Karpas-422 (cell line): Measurements from ENCODE around the gene ITGB6. TPM values are rescaled to one million over a fixed set of nuclear protein-coding genes. Genes with fewer than 3 reads are reported as not detected.

Source experiments
- DNase-seq: peaks from one replicate; pipeline ENCODE4 v3.0.0-alpha.2; 2015
- H2AFZ ChIP-seq: fragments of 200-600 bp; sonication (generic); 2 replicates; pipeline ENCODE4 v1.6.1; 2014; ENCODE audit warnings: antibody characterized with exemption, low read length, mixed read lengths
- H3K27ac ChIP-seq: fragments of 200-600 bp; sonication (generic); 2 replicates; pipeline ENCODE4 v1.5.1; 2014; ENCODE audit warnings: mild to moderate bottlenecking, low read length, moderate library complexity
- H3K27me3 ChIP-seq: fragments of 200-600 bp; sonication (generic); 2 replicates; pipeline ENCODE4 v1.6.1; 2014; ENCODE audit warnings: low read length, mixed read lengths
- H3K36me3 ChIP-seq: fragments of 200-600 bp; sonication (generic); 2 replicates; pipeline ENCODE4 v1.6.1; 2014; ENCODE audit warnings: low read length, mixed read lengths; ENCODE audit not compliant: insufficient read depth
- H3K4me1 ChIP-seq: fragments of 200-600 bp; sonication (generic); 2 replicates; pipeline ENCODE4 v1.6.1; 2014; ENCODE audit warnings: mild to moderate bottlenecking, low read length, mixed read lengths
- H3K4me2 ChIP-seq: fragments of 200-600 bp; sonication (generic); 2 replicates; pipeline ENCODE4 v1.6.1; 2014; ENCODE audit warnings: low read length, low read depth, mild to moderate bottlenecking; ENCODE audit not compliant: poor library complexity, severe bottlenecking
- H3K4me3 ChIP-seq: fragments of 200-600 bp; sonication (generic); 2 replicates; pipeline ENCODE4 v1.5.1; 2014; ENCODE audit warnings: mild to moderate bottlenecking, antibody characterized with exemption, low read length, mixed read lengths
- H3K79me2 ChIP-seq: fragments of 200-600 bp; sonication (generic); 2 replicates; pipeline ENCODE4 v1.6.1; 2014; ENCODE audit warnings: mild to moderate bottlenecking, low read length, mixed read lengths
- H3K9ac ChIP-seq: fragments of 200-600 bp; sonication (generic); 2 replicates; pipeline ENCODE4 v1.6.0; 2014; ENCODE audit warnings: low read length
- H3K9me2 ChIP-seq: fragments of 200-600 bp; sonication (generic), shearing (Covaris generic); replicated peaks from 2 replicates; pipeline ENCODE4 v1.6.0; 2014; ENCODE audit warnings: mild to moderate bottlenecking, low read length, moderate library complexity; ENCODE audit not compliant: insufficient read depth
- H3K9me3 ChIP-seq: fragments of 300-700, 200-600 bp; sonication (generic); 2 replicates; pipeline ENCODE4 v1.6.1; 2014; ENCODE audit warnings: low read length, mixed read lengths
- H4K20me1 ChIP-seq: fragments of 200-600 bp; sonication (generic); 2 replicates; pipeline ENCODE4 v1.6.1; 2014; ENCODE audit warnings: mild to moderate bottlenecking, antibody characterized with exemption, low read length, low read depth; ENCODE audit not compliant: insufficient read depth
- total RNA-seq: library from RNA; depleted of rRNA; stranded (reverse); fragments of >200 nt; shearing (Covaris generic); gene quantifications from 2 replicates; pipeline ENCODE4 v1.2.3, GENCODE V29; 2014; ENCODE audit warnings: low replicate concordance

ITGB6 gene
- total RNA-seq, 1 experiment from 2014 or later = not detected

- H4K20me1 ChIP-seq = no peaks in the 10 kb centered on the region
- H3K4me1 ChIP-seq = no peaks in the 10 kb centered on the region
- no peak overlapping the region for H3K4me2 ChIP-seq
- no peak overlapping the region for H3K9ac ChIP-seq
- no peaks in the 10 kb centered on the region for H3K27me3 ChIP-seq
- no peaks in the 10 kb centered on the region for H3K9me2 ChIP-seq
- no peak for DNase-seq
- no peak overlapping the region for H3K27ac ChIP-seq
- H3K79me2 ChIP-seq = no peaks in the 10 kb centered on the region
- no peaks in the 10 kb centered on the region for H3K36me3 ChIP-seq
- H3K4me3 ChIP-seq = no peak overlapping the region
- H3K9me3 ChIP-seq = no peaks in the 10 kb centered on the region
- no peak overlapping the region for H2AFZ ChIP-seq
Measured at GRCh38 chr2:160076914-160077313, 123.2 kb downstream of the ITGB6 start.

- Histone ChIP-seq H3K4me2 (no peak overlapping the region), H3K9me3 (no peaks in the 10 kb centered on the region), H3K27ac (no peak overlapping the region), H3K9me2 (no peaks in the 10 kb centered on the region), H3K9ac (no peak overlapping the region), H3K36me3 (no peaks in the 10 kb centered on the region), H4K20me1 (no peaks in the 10 kb centered on the region), H3K4me3 (no peak overlapping the region), H2AFZ (no peak overlapping the region), H3K4me1 (no peaks in the 10 kb centered on the region), H3K27me3 (no peaks in the 10 kb centered on the region), H3K79me2 (no peaks in the 10 kb centered on the region)
- DNase-seq = no peak
Measured at GRCh38 chr2:160076241-160076640, 123.8 kb downstream of the ITGB6 start.

- Histone ChIP-seq H3K4me1 (no peaks in the 10 kb centered on the region), H3K9ac (no peak overlapping the region), H3K9me3 (no peaks in the 10 kb centered on the region), H3K9me2 (no peaks in the 10 kb centered on the region), H2AFZ (no peak overlapping the region), H3K27me3 (no peaks in the 10 kb centered on the region), H3K79me2 (no peaks in the 10 kb centered on the region), H4K20me1 (no peaks in the 10 kb centered on the region), H3K4me2 (no peak overlapping the region), H3K27ac (no peak overlapping the region), H3K36me3 (no peaks in the 10 kb centered on the region), H3K4me3 (no peak overlapping the region)
- DNase-seq = no peak
Measured at GRCh38 chr2:160075171-160075570, 124.9 kb downstream of the ITGB6 start.

GRCh38 chr2:160073284-160073888, 126.7 kb downstream of the ITGB6 start:
- no peaks in the 10 kb centered on the region for H3K27me3 ChIP-seq
- no peaks in the 10 kb centered on the region for H3K79me2 ChIP-seq
- no peak overlapping the region for H3K4me3 ChIP-seq

GRCh38 chr2:160068906-160069305, 131.2 kb downstream of the ITGB6 start:
- Histone ChIP-seq H3K4me2 (no peak overlapping the region), H3K4me1 (no peaks in the 10 kb centered on the region), H3K9me2 (no peaks in the 10 kb centered on the region), H3K36me3 (no peaks in the 10 kb centered on the region), H3K9me3 (no peaks in the 10 kb centered on the region), H3K27ac (no peak overlapping the region), H3K4me3 (no peak overlapping the region), H3K27me3 (no peaks in the 10 kb centered on the region), H4K20me1 (no peaks in the 10 kb centered on the region), H2AFZ (no peak overlapping the region), H3K79me2 (no peaks in the 10 kb centered on the region), H3K9ac (no peak overlapping the region)
- DNase-seq = no peak

More at GRCh38 chr2:160073284-160073888, 126.7 kb downstream of the ITGB6 start:
- H3K9ac ChIP-seq = no peak overlapping the region
- no peaks in the 10 kb centered on the region for H4K20me1 ChIP-seq
- H3K9me3 ChIP-seq = no peaks in the 10 kb centered on the region
- H2AFZ ChIP-seq = no peak overlapping the region
- H3K4me1 ChIP-seq = no peaks in the 10 kb centered on the region
- H3K4me2 ChIP-seq = no peak overlapping the region
- no peaks in the 10 kb centered on the region for H3K36me3 ChIP-seq
- DNase-seq = no peak
- H3K27ac ChIP-seq = no peak overlapping the region
- no peaks in the 10 kb centered on the region for H3K9me2 ChIP-seq

- no peaks in the 10 kb centered on the region for H3K9me3 ChIP-seq
- DNase-seq = no peak
- H4K20me1 ChIP-seq = no peaks in the 10 kb centered on the region
- no peaks in the 10 kb centered on the region for H3K79me2 ChIP-seq
- no peak overlapping the region for H3K27ac ChIP-seq
- no peak overlapping the region for H2AFZ ChIP-seq
- H3K9me2 ChIP-seq = no peaks in the 10 kb centered on the region
- no peak overlapping the region for H3K9ac ChIP-seq
- no peak overlapping the region for H3K4me2 ChIP-seq
- H3K27me3 ChIP-seq = no peaks in the 10 kb centered on the region
- H3K36me3 ChIP-seq = no peaks in the 10 kb centered on the region
- H3K4me1 ChIP-seq = no peaks in the 10 kb centered on the region
- no peak overlapping the region for H3K4me3 ChIP-seq
Measured at GRCh38 chr2:160064916-160065315, 135.2 kb downstream of the ITGB6 start.

- Histone ChIP-seq H4K20me1 (no peaks in the 10 kb centered on the region), H3K4me2 (no peak overlapping the region), H3K27me3 (no peaks in the 10 kb centered on the region), H3K36me3 (no peaks in the 10 kb centered on the region), H3K9me3 (no peaks in the 10 kb centered on the region), H3K4me3 (no peak overlapping the region), H3K79me2 (no peaks in the 10 kb centered on the region), H3K27ac (no peak overlapping the region), H3K4me1 (no peaks in the 10 kb centered on the region), H2AFZ (no peak overlapping the region), H3K9me2 (no peaks in the 10 kb centered on the region), H3K9ac (no peak overlapping the region)
- no peak for DNase-seq
Measured at GRCh38 chr2:160063879-160064612, 136.0 kb downstream of the ITGB6 start.

GRCh38 chr2:160063271-160063670, 136.8 kb downstream of the ITGB6 start:
- H2AFZ ChIP-seq = no peak overlapping the region
- H3K79me2 ChIP-seq = no peaks in the 10 kb centered on the region
- H3K4me2 ChIP-seq = no peak overlapping the region

More at GRCh38 chr2:160063271-160063670, 136.8 kb downstream of the ITGB6 start:
- H3K36me3 ChIP-seq = no peaks in the 10 kb centered on the region
- H3K27ac ChIP-seq = no peak overlapping the region
- H4K20me1 ChIP-seq = no peaks in the 10 kb centered on the region
- H3K9me3 ChIP-seq = no peaks in the 10 kb centered on the region
- H3K9ac ChIP-seq = no peak overlapping the region
- no peak overlapping the region for H3K4me3 ChIP-seq
- H3K27me3 ChIP-seq = no peaks in the 10 kb centered on the region
- H3K9me2 ChIP-seq = no peaks in the 10 kb centered on the region
- DNase-seq = no peak
- no peaks in the 10 kb centered on the region for H3K4me1 ChIP-seq
